Measurements from ENCODE around the gene UGT2A2. TPM values are rescaled to one million over a fixed set of nuclear protein-coding genes. Genes with fewer than 3 reads are reported as not detected.

The UGT2A2 gene
- polyA plus RNA-seq, 1 of the 3 experiments (the other 2 are of a cell fraction) = not detected

GRCh38 chr4:69601065-69601464, 38.4 kb downstream of the UGT2A2 start (continued):
- TF ChIP-seq REST (IDR thresholded peaks at IDR 0.05; ENCODE audit: low read depth, low read length) (no peak), POLR2AphosphoS5 (IDR thresholded peaks at IDR 0.05; ENCODE audit: low read depth, low read length) (no peak), MAX (IDR thresholded peaks at IDR 0.05; ENCODE audit: low read depth) (no peak), MXI1 (IDR thresholded peaks at IDR 0.05; ENCODE audit: low read depth, low read length) (no peak), CHD2 (IDR thresholded peaks at IDR 0.05; ENCODE audit: low read length, partially characterized antibody) (no peak), FOSL2 (IDR thresholded peaks at IDR 0.05; ENCODE audit: borderline replicate concordance, low read depth) (no peak), IRF3 (IDR thresholded peaks at IDR 0.05; ENCODE audit: low read depth, low read length) (no peak), EP300 (IDR thresholded peaks at IDR 0.05; ENCODE audit: borderline replicate concordance in 1 of 2, low read depth in 1 of 2, low read length in 1 of 2) (no peak)

- no peaks in the 10 kb centered on the region for H3F3A ChIP-seq (replicated peaks; ENCODE audit: insufficient read depth)
- TF ChIP-seq NRF1 (IDR thresholded peaks at IDR 0.05; ENCODE audit: low read depth, low read length) (no peak), GATA2 (CRISPR knock-in tag; IDR thresholded peaks at IDR 0.05) (no peak), EZH2phosphoT487 (IDR thresholded peaks at IDR 0.05; ENCODE audit: borderline replicate concordance, low read depth) (no peak), TAF1 (IDR thresholded peaks at IDR 0.05; ENCODE audit: borderline replicate concordance, low read depth, low read length) (no peak), JUND (IDR thresholded peaks at IDR 0.05) (no peak), MEF2A (IDR thresholded peaks at IDR 0.05; ENCODE audit: borderline replicate concordance, low read depth) (no peak), CTCF (IDR thresholded peaks at IDR 0.05) (no peak), RCOR1 (IDR thresholded peaks at IDR 0.05; ENCODE audit: low read length) (no peak), ELF1 (IDR thresholded peaks at IDR 0.05) (no peak), ZBTB33 (IDR thresholded peaks at IDR 0.05; ENCODE audit: borderline replicate concordance, low read depth) (no peak), NFIC (IDR thresholded peaks at IDR 0.05; ENCODE audit: borderline replicate concordance) (no peak), POLR2AphosphoS5 (IDR thresholded peaks at IDR 0.05; ENCODE audit: low read depth, low read length) (no peak), RFX5 (IDR thresholded peaks at IDR 0.05; ENCODE audit: low read length) (no peak), SIN3A (IDR thresholded peaks at IDR 0.05; ENCODE audit: borderline replicate concordance, low read depth, low read length) (no peak)
- WGBS (ENCODE audit: low lambda C conversion rate) = 40% methylated on average over 2 of the region's 2 CpGs
These were observed 39.4 kb downstream of the UGT2A2 start for GRCh38 chr4:69600013-69600412.

More at GRCh38 chr4:69600013-69600412, 39.4 kb downstream of the UGT2A2 start:
- ChIA-PET CTCF (no interaction called here), POLR2A (no interaction called here)
- Histone ChIP-seq H3K36me3 (replicated peaks in 1 of 2; ENCODE audit: control insufficient read depth in 1 of 2, insufficient read depth in 2 of 2, low read length in 1 of 2) (no peaks in the 10 kb centered on the region), H3K79me2 (ENCODE audit: insufficient read depth) (no peaks in the 10 kb centered on the region), H2AFZ (ENCODE audit: low read depth) (no peak overlapping the region), H3K4me3 (ENCODE audit: low read depth in 2 of 2, low read length in 1 of 2) (no peak overlapping the region), H4K20me1 (ENCODE audit: insufficient read depth) (no peaks in the 10 kb centered on the region), H3K4me2 (no peak overlapping the region), H3K27ac (ENCODE audit: low read depth in 2 of 2, low read length in 1 of 2) (no peak overlapping the region), H3K9me2 (no peaks in the 10 kb centered on the region), H3K9ac (no peak overlapping the region), H3K27me3 (ENCODE audit: insufficient read depth) (no peaks in the 10 kb centered on the region), H3K4me1 (ENCODE audit: control insufficient read depth in 1 of 2, insufficient read depth in 2 of 2, low read depth in 1 of 2, low read length in 1 of 2) (no peaks in the 10 kb centered on the region), H3K9me3 (no peaks in the 10 kb centered on the region)
- DNase-seq = no peak
